ENCODE measurements around the gene NYAP2.

Gene NYAP2
- long read RNA-seq, partial matches to known transcripts = 0 of 2 reads
- long read RNA-seq, other reads (novel, unspliced or antisense) = 2 of 2 reads

DNA sequence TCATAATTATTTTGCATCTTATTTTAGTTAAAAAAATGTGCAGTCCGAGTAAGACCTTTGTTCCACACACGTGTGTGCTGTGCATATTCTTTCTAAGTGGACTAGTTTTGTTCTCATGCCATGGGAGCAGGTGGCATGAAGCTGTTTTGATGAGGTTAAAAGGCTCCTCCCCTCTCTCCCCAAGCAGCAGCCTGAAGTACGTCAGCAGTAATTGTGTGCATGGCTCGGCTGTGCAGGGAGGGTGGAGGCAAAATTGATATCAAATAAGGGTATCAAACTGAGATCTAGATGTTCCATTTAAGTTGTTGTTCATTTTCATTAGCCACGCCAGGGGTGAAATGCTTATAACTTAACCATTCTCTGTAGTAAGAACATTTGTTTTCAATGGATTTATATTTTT, at the start of gene NYAP2:
TSS of gene NYAP2 (plus strand) at position 207 of the 400 bp plus-strand sequence. CDS start 9,171 bp downstream, outside the sequence.
- H3K27ac ChIP-seq (replicated peaks) = no peak within 1 kb of the TSS
- TF ChIP-seq SPI1 (IDR thresholded peaks at IDR 0.05; ENCODE audit: borderline replicate concordance, low read depth) = no peak
- no peak for TF ChIP-seq GABPA (IDR thresholded peaks at IDR 0.05; ENCODE audit: low read depth)
- TF ChIP-seq, protein P1, sequence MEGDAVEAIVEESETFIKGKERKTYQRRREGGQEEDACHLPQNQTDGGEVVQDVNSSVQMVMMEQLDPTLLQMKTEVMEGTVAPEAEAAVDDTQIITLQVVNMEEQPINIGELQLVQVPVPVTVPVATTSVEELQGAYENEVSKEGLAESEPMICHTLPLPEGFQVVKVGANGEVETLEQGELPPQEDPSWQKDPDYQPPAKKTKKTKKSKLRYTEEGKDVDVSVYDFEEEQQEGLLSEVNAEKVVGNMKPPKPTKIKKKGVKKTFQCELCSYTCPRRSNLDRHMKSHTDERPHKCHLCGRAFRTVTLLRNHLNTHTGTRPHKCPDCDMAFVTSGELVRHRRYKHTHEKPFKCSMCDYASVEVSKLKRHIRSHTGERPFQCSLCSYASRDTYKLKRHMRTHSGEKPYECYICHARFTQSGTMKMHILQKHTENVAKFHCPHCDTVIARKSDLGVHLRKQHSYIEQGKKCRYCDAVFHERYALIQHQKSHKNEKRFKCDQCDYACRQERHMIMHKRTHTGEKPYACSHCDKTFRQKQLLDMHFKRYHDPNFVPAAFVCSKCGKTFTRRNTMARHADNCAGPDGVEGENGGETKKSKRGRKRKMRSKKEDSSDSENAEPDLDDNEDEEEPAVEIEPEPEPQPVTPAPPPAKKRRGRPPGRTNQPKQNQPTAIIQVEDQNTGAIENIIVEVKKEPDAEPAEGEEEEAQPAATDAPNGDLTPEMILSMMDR (IDR thresholded peaks at IDR 0.05; ENCODE audit: insufficient read depth, low read length) = no peak
- TF ChIP-seq, protein P2, sequence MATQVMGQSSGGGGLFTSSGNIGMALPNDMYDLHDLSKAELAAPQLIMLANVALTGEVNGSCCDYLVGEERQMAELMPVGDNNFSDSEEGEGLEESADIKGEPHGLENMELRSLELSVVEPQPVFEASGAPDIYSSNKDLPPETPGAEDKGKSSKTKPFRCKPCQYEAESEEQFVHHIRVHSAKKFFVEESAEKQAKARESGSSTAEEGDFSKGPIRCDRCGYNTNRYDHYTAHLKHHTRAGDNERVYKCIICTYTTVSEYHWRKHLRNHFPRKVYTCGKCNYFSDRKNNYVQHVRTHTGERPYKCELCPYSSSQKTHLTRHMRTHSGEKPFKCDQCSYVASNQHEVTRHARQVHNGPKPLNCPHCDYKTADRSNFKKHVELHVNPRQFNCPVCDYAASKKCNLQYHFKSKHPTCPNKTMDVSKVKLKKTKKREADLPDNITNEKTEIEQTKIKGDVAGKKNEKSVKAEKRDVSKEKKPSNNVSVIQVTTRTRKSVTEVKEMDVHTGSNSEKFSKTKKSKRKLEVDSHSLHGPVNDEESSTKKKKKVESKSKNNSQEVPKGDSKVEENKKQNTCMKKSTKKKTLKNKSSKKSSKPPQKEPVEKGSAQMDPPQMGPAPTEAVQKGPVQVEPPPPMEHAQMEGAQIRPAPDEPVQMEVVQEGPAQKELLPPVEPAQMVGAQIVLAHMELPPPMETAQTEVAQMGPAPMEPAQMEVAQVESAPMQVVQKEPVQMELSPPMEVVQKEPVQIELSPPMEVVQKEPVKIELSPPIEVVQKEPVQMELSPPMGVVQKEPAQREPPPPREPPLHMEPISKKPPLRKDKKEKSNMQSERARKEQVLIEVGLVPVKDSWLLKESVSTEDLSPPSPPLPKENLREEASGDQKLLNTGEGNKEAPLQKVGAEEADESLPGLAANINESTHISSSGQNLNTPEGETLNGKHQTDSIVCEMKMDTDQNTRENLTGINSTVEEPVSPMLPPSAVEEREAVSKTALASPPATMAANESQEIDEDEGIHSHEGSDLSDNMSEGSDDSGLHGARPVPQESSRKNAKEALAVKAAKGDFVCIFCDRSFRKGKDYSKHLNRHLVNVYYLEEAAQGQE (IDR thresholded peaks at IDR 0.05; ENCODE audit: insufficient replicate concordance, low read depth) = no peak
- no peak for TF ChIP-seq POLR2AphosphoS5 (IDR thresholded peaks at IDR 0.05; ENCODE audit: low read depth)
- H3K4me3 ChIP-seq (replicated peaks; ENCODE audit: insufficient read depth, low read length) = no peak within 1 kb of the TSS
- no peak for DNase-seq (ENCODE audit: low read depth in 1 of 2, low spot score in 1 of 2)
- no peaks in the 10 kb centered on the region for H3K27me3 ChIP-seq (ENCODE audit: insufficient read depth, poor library complexity, severe bottlenecking)

DNA sequence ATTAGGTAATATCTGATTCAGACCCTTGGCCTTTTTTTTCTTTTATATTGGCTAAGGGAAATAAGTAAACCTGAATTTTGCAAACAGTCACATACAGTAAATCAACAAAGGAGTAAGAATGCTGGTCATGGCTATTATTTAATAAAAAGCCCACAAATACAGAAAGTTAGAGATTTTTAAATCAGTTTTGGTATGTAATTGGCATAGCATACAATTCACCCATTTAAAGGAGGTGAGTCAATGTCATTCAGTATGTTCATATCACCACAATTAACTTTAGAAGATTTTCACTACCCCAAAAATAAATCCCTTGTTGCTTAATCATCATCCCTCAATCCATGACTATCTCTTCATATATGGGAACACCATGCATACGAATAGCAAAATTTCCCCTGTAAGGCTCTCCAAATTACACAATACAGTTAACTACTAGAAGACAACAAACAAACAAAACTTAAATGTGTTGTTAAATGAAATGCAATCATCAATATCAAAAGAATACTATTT, 45.9 kb upstream of the NYAP2 start:
- H3K27ac ChIP-seq (replicated peaks) = no peak overlapping the region
- no peak overlapping the region for H3K4me3 ChIP-seq (replicated peaks; ENCODE audit: insufficient read depth, low read length)
- DNase-seq (ENCODE audit: low read depth in 1 of 2, low spot score in 1 of 2) = no peak
- TF ChIP-seq POLR2AphosphoS5 (IDR thresholded peaks at IDR 0.05; ENCODE audit: low read depth) (no peak), GABPA (IDR thresholded peaks at IDR 0.05; ENCODE audit: low read depth) (no peak), SPI1 (IDR thresholded peaks at IDR 0.05; ENCODE audit: borderline replicate concordance, low read depth) (no peak)
- TF ChIP-seq, protein P1 (IDR thresholded peaks at IDR 0.05; ENCODE audit: insufficient read depth, low read length) = no peak
- TF ChIP-seq, protein P2 (IDR thresholded peaks at IDR 0.05; ENCODE audit: insufficient replicate concordance, low read depth) = no peak
- H3K27me3 ChIP-seq (ENCODE audit: insufficient read depth, poor library complexity, severe bottlenecking) = no peaks in the 10 kb centered on the region

DNA sequence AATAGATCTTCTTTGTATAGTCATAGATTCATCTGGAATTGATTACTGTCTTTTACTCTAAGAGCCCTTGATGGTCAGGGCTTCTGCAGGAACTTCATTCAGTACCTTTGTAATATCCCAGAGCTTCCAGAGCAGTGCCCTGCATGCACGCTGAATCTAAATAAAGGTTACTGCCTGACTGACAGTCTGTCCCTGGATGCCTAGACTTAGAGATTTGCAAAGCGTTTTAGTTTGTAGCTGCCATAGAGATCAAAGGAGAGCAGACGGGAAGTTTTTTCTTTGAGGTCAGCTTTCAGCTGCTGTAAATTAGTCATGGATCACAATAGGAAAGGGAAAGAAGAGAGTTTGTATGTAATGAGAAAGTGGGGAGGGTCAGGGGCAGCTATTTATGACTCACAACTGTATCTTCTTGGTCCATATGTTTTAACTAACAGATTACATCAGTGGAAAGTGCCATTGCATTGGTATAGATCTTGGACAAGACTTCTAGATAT, 45.2 kb upstream of the NYAP2 start:
- no peaks in the 10 kb centered on the region for H3K27me3 ChIP-seq (ENCODE audit: insufficient read depth, poor library complexity, severe bottlenecking)
- H3K27ac ChIP-seq (replicated peaks) = no peak overlapping the region
- no peak overlapping the region for H3K4me3 ChIP-seq (replicated peaks; ENCODE audit: insufficient read depth, low read length)
- TF ChIP-seq, protein P2 (IDR thresholded peaks at IDR 0.05; ENCODE audit: insufficient replicate concordance, low read depth) = no peak
- TF ChIP-seq SPI1 (IDR thresholded peaks at IDR 0.05; ENCODE audit: borderline replicate concordance, low read depth) (no peak), POLR2AphosphoS5 (IDR thresholded peaks at IDR 0.05; ENCODE audit: low read depth) (no peak), GABPA (IDR thresholded peaks at IDR 0.05; ENCODE audit: low read depth) (no peak)
- TF ChIP-seq, protein P1 (IDR thresholded peaks at IDR 0.05; ENCODE audit: insufficient read depth, low read length) = no peak
- DNase-seq (ENCODE audit: low read depth in 1 of 2, low spot score in 1 of 2) = no peak

Measured in HL-60 (cell line).